ENCODE data around the gene UBLCP1. TPM values are rescaled to one million over a fixed set of nuclear protein-coding genes. Genes with fewer than 3 reads are reported as not detected.

Gene UBLCP1
- total RNA-seq, result 27.8 to 29.2 TPM (median 28.3 TPM) in 3 replicates

GRCh38 chr5:159262859-159263568 is at the start of gene UBLCP1:
Gene UBLCP1 (plus strand): TSS chr5:159263290. CDS start chr5:159268916, 5,626 bp downstream.
- peak; percentile 47 to 77 for DNase-seq (ENCODE audit: low spot score in 2 of 2, unreplicated experiment in 2 of 2)
- peak within 1 kb of the TSS; percentile 95 for H3K4me3 Mint-ChIP-seq
- no peak for TF ChIP-seq CTCF (IDR thresholded peaks at IDR 0.05; ENCODE audit: unreplicated experiment)
- peaks cover 7% of the 10 kb centered on the region for H3K9me3 Mint-ChIP-seq
- H3K27ac Mint-ChIP-seq, result peak within 1 kb of the TSS; percentile 100
- peaks cover 6% of the 10 kb centered on the region for H3K36me3 Mint-ChIP-seq
- peaks cover 17% of the 10 kb centered on the region for H3K4me1 Mint-ChIP-seq
- H3K27me3 Mint-ChIP-seq (ENCODE audit: low read depth), result peaks cover 26% of the 10 kb centered on the region

- H3K27ac Mint-ChIP-seq, result no peak overlapping the region
- TF ChIP-seq CTCF (IDR thresholded peaks at IDR 0.05; ENCODE audit: unreplicated experiment), result no peak
- H3K27me3 Mint-ChIP-seq (ENCODE audit: low read depth), result peaks cover 4% of the 10 kb centered on the region
Measured at GRCh38 chr5:159214486-159215271, 48.4 kb upstream of the UBLCP1 start.

GRCh38 chr5:159215886-159216285 is 47.2 kb upstream of the UBLCP1 start:
- no peak for DNase-seq (ENCODE audit: low spot score in 2 of 2, unreplicated experiment in 2 of 2)
- Mint-ChIP-seq H3K4me3 (no peak overlapping the region), H3K9me3 (no peaks in the 10 kb centered on the region), H3K36me3 (no peaks in the 10 kb centered on the region), H3K27me3 (ENCODE audit: low read depth) (peaks cover 4% of the 10 kb centered on the region), H3K27ac (no peak overlapping the region), H3K4me1 (peaks cover 26% of the 10 kb centered on the region)
- no peak for TF ChIP-seq CTCF (IDR thresholded peaks at IDR 0.05; ENCODE audit: unreplicated experiment)

More at GRCh38 chr5:159214486-159215271, 48.4 kb upstream of the UBLCP1 start:
- Mint-ChIP-seq H3K9me3 (no peaks in the 10 kb centered on the region), H3K36me3 (no peaks in the 10 kb centered on the region), H3K4me3 (no peak overlapping the region), H3K4me1 (peaks cover 36% of the 10 kb centered on the region)
- DNase-seq (ENCODE audit: low spot score in 2 of 2, unreplicated experiment in 2 of 2), result no peak

GRCh38 chr5:159216454-159216853 is 46.6 kb upstream of the UBLCP1 start:
- Mint-ChIP-seq H3K4me1 (peaks cover 24% of the 10 kb centered on the region), H3K27ac (no peak overlapping the region), H3K27me3 (ENCODE audit: low read depth) (peaks cover 4% of the 10 kb centered on the region), H3K4me3 (no peak overlapping the region), H3K36me3 (no peaks in the 10 kb centered on the region), H3K9me3 (no peaks in the 10 kb centered on the region)
- DNase-seq (ENCODE audit: low spot score in 2 of 2, unreplicated experiment in 2 of 2), result no peak
- no peak for TF ChIP-seq CTCF (IDR thresholded peaks at IDR 0.05; ENCODE audit: unreplicated experiment)

- no peak for TF ChIP-seq CTCF (IDR thresholded peaks at IDR 0.05; ENCODE audit: unreplicated experiment)
- Mint-ChIP-seq H3K4me1 (peaks cover 16% of the 10 kb centered on the region), H3K4me3 (no peak overlapping the region), H3K27ac (no peak overlapping the region), H3K9me3 (no peaks in the 10 kb centered on the region), H3K27me3 (ENCODE audit: low read depth) (peaks cover 4% of the 10 kb centered on the region), H3K36me3 (no peaks in the 10 kb centered on the region)
- DNase-seq (ENCODE audit: low spot score in 2 of 2, unreplicated experiment in 2 of 2), result no peak
Measured at GRCh38 chr5:159217236-159217635, 45.9 kb upstream of the UBLCP1 start.

Measured in mesothelial cell of epicardium (in vitro differentiated cells).